Stomach (tissue), 4 donors: ENCODE results near the gene WDR27.

ENCODE experiments used
- EP300 ChIP-seq: sonication (generic); formaldehyde crosslinking; IDR thresholded peaks from one replicate; pipeline ENCODE4 v1.6.1; 2017; ENCODE audit warnings: antibody characterized with exemption
- POLR2A ChIP-seq, 4 donors: fragments of 450-650 bp; IDR thresholded peaks; one replicate each; pipeline ENCODE4 v1.6.1; 2016; ENCODE audit warnings: antibody characterized with exemption in 4 of 4, control low read depth in 2 of 4, mild to moderate bottlenecking in 1 of 4, moderate library complexity in 1 of 4
- TF ChIP-seq, protein P1 (sequence below), 7 experiments: fragments of 450-650 bp in 4 of 7; fragments of 200-600 bp in 3 of 7; sonication (generic) in 3 of 7; IDR thresholded peaks; one replicate each; pipeline ENCODE4 v1.5.1; 2016 to 2019; ENCODE audit warnings: antibody characterized with exemption in 7 of 7, control low read depth in 2 of 7, mild to moderate bottlenecking in 1 of 7

- no peak for TF ChIP-seq POLR2A (IDR thresholded peaks at IDR 0.05)
- TF ChIP-seq, protein P1, sequence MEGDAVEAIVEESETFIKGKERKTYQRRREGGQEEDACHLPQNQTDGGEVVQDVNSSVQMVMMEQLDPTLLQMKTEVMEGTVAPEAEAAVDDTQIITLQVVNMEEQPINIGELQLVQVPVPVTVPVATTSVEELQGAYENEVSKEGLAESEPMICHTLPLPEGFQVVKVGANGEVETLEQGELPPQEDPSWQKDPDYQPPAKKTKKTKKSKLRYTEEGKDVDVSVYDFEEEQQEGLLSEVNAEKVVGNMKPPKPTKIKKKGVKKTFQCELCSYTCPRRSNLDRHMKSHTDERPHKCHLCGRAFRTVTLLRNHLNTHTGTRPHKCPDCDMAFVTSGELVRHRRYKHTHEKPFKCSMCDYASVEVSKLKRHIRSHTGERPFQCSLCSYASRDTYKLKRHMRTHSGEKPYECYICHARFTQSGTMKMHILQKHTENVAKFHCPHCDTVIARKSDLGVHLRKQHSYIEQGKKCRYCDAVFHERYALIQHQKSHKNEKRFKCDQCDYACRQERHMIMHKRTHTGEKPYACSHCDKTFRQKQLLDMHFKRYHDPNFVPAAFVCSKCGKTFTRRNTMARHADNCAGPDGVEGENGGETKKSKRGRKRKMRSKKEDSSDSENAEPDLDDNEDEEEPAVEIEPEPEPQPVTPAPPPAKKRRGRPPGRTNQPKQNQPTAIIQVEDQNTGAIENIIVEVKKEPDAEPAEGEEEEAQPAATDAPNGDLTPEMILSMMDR (IDR thresholded peaks at IDR 0.05), result no peak
- TF ChIP-seq EP300, result no peak
Observed at GRCh38 chr6:169473663-169474062, 228.2 kb downstream of the WDR27 start.
